Heart left ventricle (tissue), 13 donors: ENCODE measurements around the gene SP140.

ENCODE experiments used
- CTCF ChIP-seq, 12 donors: fragments of 200-600 bp; sonication (generic) in 4 of 12; IDR thresholded peaks; one replicate each; pipeline versions ENCODE4 v1.5.0 to v1.8.0; 2018 to 2022; ENCODE audit warnings: antibody characterized with exemption in 12 of 12, mild to moderate bottlenecking in 5 of 12
- POLR2A ChIP-seq, 2 donors: fragments of 450-650 bp; IDR thresholded peaks; one replicate each; pipeline ENCODE4 v1.6.1; 2017; ENCODE audit warnings: antibody characterized with exemption in 2 of 2, mild to moderate bottlenecking in 2 of 2, moderate library complexity in 2 of 2
- donor health status: ischemic (EF 13 %, LVEDD 7.1; RV severe dilation, severe dysfunction).
- donor health status: DM: no; HTN: yes; CAD: no.
- donor health status: DM: no; HTN: no; CAD: no.
- donor health status: ischemic (EF 25% LVEDD 6.9; RV normal size, moderate dysfunction).
- donor health status: ischemic (EF 25% LVEDD 5.7; RV mildly dilated, moderate dysfunction).
- donor health status: ischemic (EF 35%, LVEDD 5.7; RV mildly dilated, moderate dysfunction).
- donor health status: nonischemic (EF 11% LVEDD 7.7; RV severe dilation, severe dysfunction).
- donor health status: DM: yes; HTN: yes; CAD: no.
- donor health status: PGD.
- donor health status: ischemic (EF 29% LVEDD 5.4; RV normal size, mild dysfunction).
- donor health status: nonischemic (EF 23%, LVEDD 6.1; RV moderate dilation, normal function).

DNA sequence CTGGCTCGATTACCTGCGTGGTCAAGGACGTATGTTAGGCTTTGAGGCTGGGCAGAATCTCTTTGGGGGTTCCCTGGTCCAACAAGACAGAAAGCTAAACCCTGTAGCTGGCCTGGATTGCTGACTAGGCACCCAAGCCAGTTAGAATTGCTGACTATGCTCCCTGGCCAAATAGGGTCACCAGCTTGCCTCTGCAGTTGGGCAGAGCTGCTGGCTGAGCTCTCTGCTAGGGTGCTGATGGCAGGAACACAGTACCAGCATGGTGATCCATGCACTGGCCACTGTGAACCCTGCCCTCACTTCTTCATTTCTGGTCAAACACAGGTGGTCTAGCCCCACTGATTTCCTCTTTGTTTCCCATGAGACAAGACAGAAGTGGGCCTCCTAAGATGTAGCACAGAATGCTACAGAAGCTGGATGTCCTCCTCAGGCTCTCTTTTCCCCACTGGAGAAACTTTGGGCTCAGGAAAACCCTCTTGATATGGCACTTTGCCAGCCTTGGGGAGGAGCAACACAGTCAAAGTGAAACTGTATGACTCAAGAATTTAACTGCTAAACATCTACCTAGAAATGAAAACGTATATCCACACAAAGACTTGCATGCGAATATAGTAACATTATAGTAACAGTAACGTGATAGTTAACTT lies 122.2 kb downstream of the SP140 start:
- TF ChIP-seq POLR2A (IDR thresholded peaks at IDR 0.05) (no peak), CTCF (IDR thresholded peaks at IDR 0.05) (no peak)
